Measurements from ENCODE around the gene PDE4B.
"Not testable (repeated sequence)": the region's sequence is repeated elsewhere in the genome, so short reads cannot be mapped to it uniquely, and the experiment has no call there.

The PDE4B gene

DNA sequence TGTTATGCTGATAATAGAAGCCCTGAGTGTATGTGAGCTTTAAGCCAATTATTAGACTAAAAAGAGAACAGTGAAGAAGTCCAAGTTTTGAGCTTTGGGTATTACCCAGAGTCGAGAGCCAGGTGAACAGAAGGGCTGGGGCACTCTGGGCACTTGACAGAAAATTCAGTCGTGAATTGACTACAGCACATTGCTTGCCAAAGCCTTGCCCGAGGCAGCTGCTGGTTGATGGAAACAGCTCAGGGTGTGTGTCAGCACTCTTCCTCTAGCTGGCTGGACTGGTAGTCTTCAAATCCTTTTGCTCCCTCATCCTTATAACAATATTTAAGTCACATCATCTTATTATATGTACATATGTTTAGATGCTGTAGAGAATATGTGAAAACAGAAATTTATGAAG is 21.3 kb downstream of the PDE4B start:
- in situ Hi-C loops (cut with MboI; ENCODE audit: low sequenced_read_pairs): no loop called here

GRCh38 chr1:65814752-65815151 is 22.1 kb downstream of the PDE4B start:
- in situ Hi-C loops (cut with MboI; ENCODE audit: low sequenced_read_pairs): no loop called here

- in situ Hi-C loops (cut with MboI; ENCODE audit: low sequenced_read_pairs): no loop called here
Measured at GRCh38 chr1:65817891-65818290, 25.2 kb downstream of the PDE4B start.

GRCh38 chr1:65818966-65819365 is 26.3 kb downstream of the PDE4B start:
- in situ Hi-C loops (cut with MboI; ENCODE audit: low sequenced_read_pairs): no loop called here

DNA sequence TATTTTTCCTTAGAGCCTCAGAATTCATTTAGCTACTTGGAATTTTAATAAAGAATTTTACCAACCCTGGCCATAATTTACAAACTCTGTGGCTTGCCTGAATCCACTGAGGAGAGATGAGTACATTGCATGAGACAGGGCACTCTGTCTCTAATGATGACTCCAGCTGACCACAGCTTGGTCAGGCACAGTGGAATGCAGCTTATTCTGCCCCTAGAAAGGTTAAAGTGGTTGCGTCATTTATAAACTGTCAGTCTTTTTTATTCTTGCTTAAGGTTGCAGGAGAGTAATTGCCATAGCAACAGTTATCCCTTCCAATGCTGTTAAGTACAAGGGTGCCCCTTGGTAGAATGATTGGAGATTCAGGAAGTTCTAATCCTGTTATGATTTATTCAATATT is 28.3 kb downstream of the PDE4B start:
- in situ Hi-C loops (cut with MboI; ENCODE audit: low sequenced_read_pairs): no loop called here

DNA sequence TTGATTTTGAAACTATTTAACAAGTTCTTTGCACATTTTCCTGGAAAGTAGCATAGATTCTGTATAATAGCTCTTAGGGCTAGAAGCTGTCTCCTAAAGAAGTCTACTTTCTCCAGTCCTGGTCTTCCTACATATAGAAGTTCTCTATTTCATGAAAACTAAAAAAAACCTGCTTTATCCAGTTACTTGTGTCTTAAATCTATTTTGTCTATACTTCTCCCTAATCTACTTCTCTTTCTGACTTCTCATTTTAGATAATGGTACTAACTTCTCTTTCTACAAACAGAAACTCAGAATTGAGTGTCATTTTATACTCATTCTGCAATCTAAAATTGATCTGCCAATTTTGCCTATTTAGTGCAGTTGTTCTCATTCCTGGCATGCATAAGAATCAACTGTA is 28.7 kb downstream of the PDE4B start:
- in situ Hi-C loops (cut with MboI; ENCODE audit: low sequenced_read_pairs): no loop called here

DNA sequence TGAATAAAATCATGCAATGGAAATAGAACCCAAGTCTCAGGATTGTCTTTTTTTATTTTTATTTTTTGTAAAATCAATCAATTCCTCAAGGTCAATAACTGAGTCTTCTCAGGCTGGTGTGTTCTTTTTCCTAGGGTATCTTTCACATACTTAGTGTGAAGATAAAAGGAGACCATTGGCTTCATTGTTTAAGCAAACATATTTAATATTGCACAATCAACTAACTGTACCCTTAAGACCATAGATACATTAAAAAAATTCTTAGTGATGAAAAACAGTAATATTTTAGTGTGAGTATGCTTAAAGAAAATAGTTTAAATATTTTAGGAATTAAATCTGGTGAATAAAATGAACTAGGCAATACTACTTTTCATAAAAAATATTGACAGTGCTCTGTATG is 31.4 kb downstream of the PDE4B start:
- in situ Hi-C loops (cut with MboI; ENCODE audit: low sequenced_read_pairs): no loop called here

- in situ Hi-C loops (cut with MboI; ENCODE audit: low sequenced_read_pairs): no loop called here
Measured at GRCh38 chr1:65825741-65826140, 33.0 kb downstream of the PDE4B start.

GRCh38 chr1:65826782-65827181 is 34.1 kb downstream of the PDE4B start:
- in situ Hi-C loops (cut with MboI; ENCODE audit: low sequenced_read_pairs): no loop called here

DNA sequence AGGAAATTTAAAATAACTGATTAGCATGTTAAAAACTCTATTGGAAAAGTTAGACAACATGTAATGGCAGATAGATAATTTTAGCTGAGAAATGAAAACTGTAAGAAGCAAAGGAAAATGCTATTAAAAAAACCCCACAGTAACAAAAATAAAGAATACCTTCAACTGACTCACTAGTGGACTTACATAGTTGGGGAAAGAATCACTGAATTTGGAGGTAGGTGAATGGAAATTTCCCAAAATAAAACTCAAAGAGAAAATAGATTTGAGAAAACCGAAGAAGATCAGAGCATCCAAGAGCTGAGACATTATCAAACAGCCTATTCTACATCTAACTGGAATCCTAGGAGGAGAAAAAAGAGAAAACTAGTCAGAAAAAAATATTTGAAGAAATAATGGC is 34.7 kb downstream of the PDE4B start:
- in situ Hi-C loops (cut with MboI; ENCODE audit: low sequenced_read_pairs): no loop called here

- in situ Hi-C loops (cut with MboI; ENCODE audit: low sequenced_read_pairs): no loop called here
Measured at GRCh38 chr1:65830306-65830705, 37.6 kb downstream of the PDE4B start.

GRCh38 chr1:65832296-65832695 is 39.6 kb downstream of the PDE4B start:
- in situ Hi-C loops (cut with MboI; ENCODE audit: low sequenced_read_pairs): no loop called here

DNA sequence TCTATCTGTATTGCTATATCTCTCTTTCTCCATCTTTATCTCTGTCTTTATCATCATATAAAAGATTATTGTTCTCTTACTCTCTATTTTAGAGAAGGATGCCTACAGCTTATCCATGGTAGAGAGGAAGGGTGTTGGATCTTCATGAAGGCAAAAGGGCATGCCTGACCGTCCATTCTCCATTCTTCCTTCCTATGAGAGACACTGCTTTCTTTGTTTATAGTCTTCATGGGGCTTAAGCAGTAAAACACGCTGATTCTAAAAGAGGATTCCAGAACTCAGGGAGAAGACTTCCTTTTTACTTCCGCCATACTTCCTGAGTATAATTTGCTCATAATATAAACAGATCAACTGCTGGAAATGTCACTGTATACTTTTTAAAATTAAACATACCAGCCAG is 44.0 kb downstream of the PDE4B start:
- in situ Hi-C loops (cut with MboI; ENCODE audit: low sequenced_read_pairs): no loop called here

DNA sequence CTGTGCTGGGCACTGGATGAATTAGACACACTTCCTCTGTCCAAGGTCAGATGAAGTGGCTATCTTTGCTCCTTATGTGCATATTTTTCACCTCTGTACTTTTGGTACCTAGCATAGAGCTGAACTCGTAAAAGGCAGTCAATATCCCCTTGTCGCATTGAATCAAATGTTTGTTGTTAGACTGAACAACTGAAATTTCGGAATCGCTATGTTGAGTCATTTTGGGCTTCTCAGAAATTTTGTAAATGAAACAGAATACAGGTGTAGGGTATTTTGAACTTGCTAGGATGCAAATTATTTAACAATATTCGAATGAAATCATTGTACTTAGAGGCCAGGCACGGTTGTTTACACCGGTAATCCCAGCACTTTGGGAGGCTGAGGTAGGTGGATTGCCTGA is 48.0 kb downstream of the PDE4B start:
- in situ Hi-C loops (cut with MboI; ENCODE audit: low sequenced_read_pairs): no loop called here

DNA sequence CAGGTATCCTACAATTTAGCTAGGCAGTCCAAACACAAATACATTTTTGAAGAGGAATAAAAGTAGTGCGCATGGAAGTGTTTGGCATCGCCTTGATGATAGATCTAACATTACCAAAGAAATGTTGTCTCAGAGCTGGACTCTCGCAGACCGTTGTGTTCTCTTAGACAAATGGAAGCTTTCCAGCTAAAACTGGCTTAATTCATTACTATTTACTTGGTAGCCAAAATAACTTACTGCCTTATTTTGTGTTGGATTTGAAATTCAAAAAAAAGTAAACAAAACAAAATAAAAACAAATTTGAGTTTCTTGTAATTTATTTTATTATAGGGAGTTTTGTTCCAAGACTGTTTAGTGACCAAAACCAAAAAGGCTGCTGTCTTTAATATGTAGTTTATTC is 51.6 kb downstream of the PDE4B start:
- in situ Hi-C loops (cut with MboI; ENCODE audit: low sequenced_read_pairs): no loop called here

- in situ Hi-C loops (cut with MboI; ENCODE audit: low sequenced_read_pairs): no loop called here
Measured at GRCh38 chr1:65844821-65845534, 52.3 kb downstream of the PDE4B start.

DNA sequence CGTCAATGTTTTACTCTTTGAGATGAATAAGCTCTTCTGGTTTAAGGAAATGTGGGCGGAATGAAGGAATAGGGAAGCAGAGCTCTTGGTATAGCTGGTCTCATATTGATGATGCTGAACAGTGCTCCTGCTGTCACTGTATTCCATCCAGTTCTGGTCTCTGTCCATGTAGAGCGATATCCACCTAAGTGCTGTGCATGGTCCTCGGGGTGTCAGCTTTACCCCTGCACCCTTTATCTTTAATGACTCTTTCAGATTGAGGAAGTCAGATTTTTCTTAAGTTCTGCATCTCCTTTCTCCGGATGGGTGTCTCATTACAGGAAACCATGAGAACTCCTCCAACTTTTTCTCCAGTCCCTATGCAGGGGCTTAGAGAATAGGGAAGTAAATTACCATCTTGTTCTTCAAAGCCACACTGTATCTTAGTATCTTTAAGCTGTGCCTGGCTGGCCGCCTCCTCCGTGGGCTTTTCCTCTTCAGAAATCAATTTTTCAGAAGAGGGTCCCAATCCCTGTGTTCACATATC is 52.9 kb downstream of the PDE4B start:
- in situ Hi-C loops (cut with MboI; ENCODE audit: low sequenced_read_pairs): no loop called here

GRCh38 chr1:65846866-65847265 is 54.2 kb downstream of the PDE4B start:
- in situ Hi-C loops (cut with MboI; ENCODE audit: low sequenced_read_pairs): no loop called here

DNA sequence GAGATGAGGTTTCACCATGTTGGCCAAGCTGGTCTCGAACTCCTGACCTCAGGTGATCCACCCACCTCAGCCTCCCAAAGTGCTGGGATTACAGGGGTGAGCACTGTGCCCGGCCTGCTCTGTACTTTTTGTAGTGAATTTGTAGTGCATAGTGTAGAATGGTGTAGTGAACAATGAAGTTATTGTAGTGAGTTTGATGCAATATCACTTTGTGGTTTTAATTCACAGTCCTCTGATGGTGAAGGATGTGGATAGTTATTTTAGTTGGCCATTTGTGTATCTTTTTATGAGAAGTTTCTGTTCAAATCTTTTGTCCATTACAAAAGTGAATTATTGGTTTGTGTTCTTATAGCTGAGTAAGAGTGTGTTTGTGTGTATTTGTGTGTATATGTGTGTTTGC is 57.6 kb downstream of the PDE4B start:
- in situ Hi-C loops (cut with MboI; ENCODE audit: low sequenced_read_pairs): no loop called here

DNA sequence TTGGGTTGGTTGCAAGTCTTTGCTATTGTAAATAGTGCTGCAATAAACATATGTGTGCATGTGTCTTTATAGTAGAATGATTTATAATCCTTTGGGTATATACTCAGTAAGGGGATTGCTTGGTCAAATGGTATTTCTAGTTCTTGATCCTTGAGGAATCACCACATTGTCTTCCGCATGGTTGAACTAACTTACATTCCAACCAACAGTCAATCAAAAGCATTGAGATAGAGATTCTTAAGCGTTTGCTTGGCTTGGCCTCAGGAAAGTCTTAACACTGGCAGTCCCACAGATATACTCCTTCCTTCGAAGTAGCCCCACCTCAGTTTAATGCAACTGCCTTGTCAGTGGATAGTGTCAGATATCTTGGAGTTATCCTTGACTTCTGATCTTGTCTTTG is 63.9 kb downstream of the PDE4B start:
- in situ Hi-C loops (cut with MboI; ENCODE audit: low sequenced_read_pairs): not testable (repeated sequence)

DNA sequence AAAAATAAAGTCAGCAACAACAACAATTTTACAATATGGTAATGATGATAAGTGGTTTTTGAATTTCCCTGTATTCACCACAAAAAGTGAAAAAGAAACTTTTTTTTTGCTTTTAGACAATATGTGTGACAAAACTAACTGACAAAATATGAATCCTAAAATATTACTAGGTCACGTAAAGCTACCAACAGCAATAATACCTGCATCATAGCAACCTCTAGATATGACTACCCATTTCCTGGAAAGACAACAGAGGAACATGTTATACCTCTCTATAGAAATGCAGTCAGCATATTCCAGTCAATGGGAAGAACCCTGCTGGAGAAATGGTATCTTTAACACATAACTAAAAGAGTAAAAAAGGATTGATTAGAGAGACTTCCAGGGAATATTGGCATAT is 73.7 kb downstream of the PDE4B start:
- in situ Hi-C loops (cut with MboI; ENCODE audit: low sequenced_read_pairs): no loop called here

DNA sequence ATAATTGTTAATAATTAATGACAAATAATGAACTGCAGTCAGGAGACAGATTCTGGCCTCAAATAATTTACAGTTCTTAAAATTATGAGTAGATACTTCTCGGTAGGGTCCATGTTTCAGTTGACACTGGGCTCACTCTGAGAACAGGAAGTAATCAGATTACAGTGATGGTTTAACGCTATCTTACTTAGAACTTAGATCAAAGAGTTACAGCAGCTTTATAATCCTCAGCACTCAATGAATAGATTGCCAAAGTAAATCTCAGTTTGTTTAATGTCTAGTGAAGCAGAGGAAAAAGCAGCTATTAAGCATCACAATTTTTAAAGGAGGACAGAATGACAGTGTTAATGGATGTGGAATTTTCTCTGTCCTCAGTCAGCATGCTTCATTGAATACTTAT is 79.6 kb downstream of the PDE4B start:
- in situ Hi-C loops (cut with MboI; ENCODE audit: low sequenced_read_pairs): no loop called here

DNA sequence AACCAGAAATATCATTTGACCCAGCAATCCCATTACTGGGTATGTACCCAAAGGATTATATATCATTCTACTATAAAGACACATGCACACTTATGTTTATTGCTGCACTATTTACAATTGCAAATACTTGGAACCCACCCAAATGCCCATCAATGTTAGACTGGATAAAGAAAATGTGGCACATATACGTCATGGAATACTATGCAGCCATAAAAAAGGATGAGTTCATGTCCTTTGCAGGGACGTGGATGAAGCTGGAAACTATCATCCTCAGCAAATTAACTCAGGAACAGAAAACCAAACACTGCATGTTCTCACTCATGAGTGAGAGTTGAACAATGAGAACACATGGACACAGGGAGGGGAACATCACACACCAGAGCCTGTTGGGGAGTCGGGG is 85.6 kb downstream of the PDE4B start:
- in situ Hi-C loops (cut with MboI; ENCODE audit: low sequenced_read_pairs): not testable (repeated sequence)
